SK-N-SH (cell line): Measurements from ENCODE around the gene ZBTB6. TPM values are rescaled to one million over a fixed set of nuclear protein-coding genes. Genes with fewer than 3 reads are reported as not detected.

Source experiments
- CTCF ChIA-PET: fragments of 300-600, 350-600 bp; formaldehyde crosslinking; extraction: SDS; loops from one replicate; lab custom pipeline; 2021; lab: Yijun Ruan, JAX
- POLR2A ChIA-PET: fragments of 350-600 bp; sonication (Branson Sonifier 250); formaldehyde crosslinking; extraction: SDS; loops from one replicate; lab custom pipeline; 2020; ENCODE audit warnings: antibody characterized with exemption, inconsistent platforms; lab: Yijun Ruan, JAX
- DNase-seq: peaks from one replicate; pipeline ENCODE4 v3.0.0; 2012
- H2AFZ ChIP-seq: fragments of 200-600 bp; sonication (generic); 2 replicates; pipeline ENCODE4 v1.8.1; 2016; ENCODE audit warnings: antibody characterized with exemption, mild to moderate bottlenecking, low read depth
- H3F3A ChIP-seq: fragments of 200-600 bp; sonication (generic); replicated peaks from 2 replicates; pipeline ENCODE3; 2016; ENCODE audit warnings: antibody characterized with exemption, mild to moderate bottlenecking; ENCODE audit not compliant: insufficient read depth
- H3K27ac ChIP-seq, 2 experiments: fragments of 200-500 bp in 1 of 2; fragments of 200-600 bp in 1 of 2; sonication (Bioruptor generic) in 1 of 2; sonication (generic), shearing (Covaris generic) in 1 of 2; 2 replicates each; pipeline versions ENCODE4 v1.5.1 to v1.6.1; 2014 to 2016; ENCODE audit warnings: low read depth in 2 of 2, inconsistent platforms in 1 of 2, low read length in 1 of 2, mild to moderate bottlenecking in 1 of 2, mixed read lengths in 1 of 2
- H3K27me3 ChIP-seq: fragments of 200-600 bp; sonication (generic), shearing (Covaris generic); 2 replicates; pipeline ENCODE4 v1.6.1; 2016; ENCODE audit warnings: mixed run types; ENCODE audit not compliant: insufficient read depth
- H3K36me3 ChIP-seq, 2 experiments: fragments of 200-500 bp in 1 of 2; fragments of 200-600 bp in 1 of 2; sonication (Bioruptor generic) in 1 of 2; sonication (generic) in 1 of 2; replicated peaks in 1 of 2; 2 replicates each; pipeline versions ENCODE3 to v1.5.1; 2014 to 2016; ENCODE audit warnings: low read length in 1 of 2, mild to moderate bottlenecking in 1 of 2; ENCODE audit not compliant: insufficient read depth in 2 of 2, control insufficient read depth in 1 of 2
- H3K4me1 ChIP-seq, 2 experiments: fragments of 200-500 bp in 1 of 2; fragments of 200-600 bp in 1 of 2; sonication (Bioruptor generic) in 1 of 2; sonication (generic), shearing (Covaris generic) in 1 of 2; 2 replicates each; pipeline versions ENCODE4 v1.5.1 to v1.6.1; 2014 to 2016; ENCODE audit warnings: low read depth in 1 of 2, low read length in 1 of 2, mixed run types in 1 of 2; ENCODE audit not compliant: insufficient read depth in 2 of 2, control insufficient read depth in 1 of 2
- H3K4me2 ChIP-seq: fragments of 200-600 bp; sonication (generic), shearing (Covaris generic); 2 replicates; pipeline ENCODE4 v1.6.1; 2017; ENCODE audit warnings: mixed run types
- H3K4me3 ChIP-seq, 2 experiments: fragments of 200-500 bp in 1 of 2; fragments of 200-600 bp in 1 of 2; sonication (Bioruptor generic) in 1 of 2; sonication (generic), shearing (Covaris generic) in 1 of 2; 2 replicates each; pipeline versions ENCODE4 v1.5.1 to v1.8.1; 2014 to 2016; ENCODE audit warnings: low read depth in 2 of 2, inconsistent platforms in 1 of 2, low read length in 1 of 2, mild to moderate bottlenecking in 1 of 2, mixed read lengths in 1 of 2, moderate library complexity in 1 of 2
- H3K79me2 ChIP-seq: fragments of 200-600 bp; sonication (generic); 2 replicates; pipeline ENCODE4 v1.8.1; 2017; ENCODE audit warnings: mild to moderate bottlenecking; ENCODE audit not compliant: insufficient read depth
- H3K9ac ChIP-seq: fragments of 200-600 bp; sonication (generic); 2 replicates; pipeline ENCODE4 v1.6.1; 2017; ENCODE audit warnings: mixed run types
- H3K9me2 ChIP-seq: fragments of 200-600 bp; sonication (generic); 2 replicates; pipeline ENCODE4 v1.6.1; 2017; ENCODE audit warnings: mixed run types
- H3K9me3 ChIP-seq: fragments of 200-600 bp; sonication (generic); 2 replicates; pipeline ENCODE4 v1.6.1; 2017; ENCODE audit warnings: mixed run types, mild to moderate bottlenecking, moderate library complexity
- H4K20me1 ChIP-seq: fragments of 200-600 bp; sonication (generic); 2 replicates; pipeline ENCODE4 v1.6.1; 2017; ENCODE audit warnings: mild to moderate bottlenecking, mixed run types; ENCODE audit not compliant: insufficient read depth
- CHD2 ChIP-seq: fragments of 150-350 bp; IDR thresholded peaks from 2 replicates; pipeline ENCODE4 v1.6.1; 2018; ENCODE audit warnings: low read length; ENCODE audit not compliant: partially characterized antibody
- CTCF ChIP-seq: fragments of 200-600 bp; sonication (generic); IDR thresholded peaks from 2 replicates; pipeline ENCODE4 v1.6.1; 2017; ENCODE audit warnings: antibody characterized with exemption, mild to moderate bottlenecking, moderate library complexity
- EZH2phosphoT487 ChIP-seq: fragments of 200-600 bp; sonication (generic); IDR thresholded peaks from 2 replicates; pipeline ENCODE4 v1.6.1; 2017; ENCODE audit warnings: low read depth, mixed run types, mild to moderate bottlenecking, antibody characterized with exemption, moderate library complexity, borderline replicate concordance
- FOXJ3 ChIP-seq: sonication (generic); formaldehyde crosslinking; IDR thresholded peaks from 2 replicates; pipeline ENCODE4 v1.5.1; 2020; ENCODE audit warnings: mild to moderate bottlenecking, missing genetic modification reagents
- GABPA ChIP-seq: IDR thresholded peaks from 2 replicates; pipeline ENCODE4 v1.4.0; 2012; ENCODE audit warnings: low read depth, mild to moderate bottlenecking
- MAX ChIP-seq: IDR thresholded peaks from 2 replicates; pipeline ENCODE4 v1.4.0; 2012; ENCODE audit warnings: low read depth
- NRF1 ChIP-seq: IDR thresholded peaks from 2 replicates; pipeline ENCODE4 v1.6.1; 2012; ENCODE audit warnings: low read depth, mild to moderate bottlenecking, low read length
- REST ChIP-seq: IDR thresholded peaks from 2 replicates; pipeline ENCODE4 v1.6.1; 2012; ENCODE audit warnings: mild to moderate bottlenecking, low read depth, low read length, moderate library complexity
- RFX5 ChIP-seq: IDR thresholded peaks from 2 replicates; pipeline ENCODE4 v1.6.1; 2012; ENCODE audit warnings: mild to moderate bottlenecking, improper control_type of control experiment, low read length
- RXRA ChIP-seq: IDR thresholded peaks from 2 replicates; pipeline ENCODE4 v1.4.0; 2012; ENCODE audit warnings: low read depth, mild to moderate bottlenecking, borderline replicate concordance
- SMC3 ChIP-seq: IDR thresholded peaks from 2 replicates; pipeline ENCODE4 v1.6.1; 2012; ENCODE audit warnings: low read depth, low read length, improper control_type of control experiment
- TEAD4 ChIP-seq: IDR thresholded peaks from 2 replicates; pipeline ENCODE4 v1.4.0; 2012; ENCODE audit warnings: mild to moderate bottlenecking, borderline replicate concordance; ENCODE audit not compliant: insufficient read depth
- WGBS: methylation state at CpG from one replicate; pipeline ENCODE4 v1.1.6; 2017; ENCODE audit warnings: low lambda C conversion rate; 5-methylcytosine and 5-hydroxymethylcytosine counted together
- polyA plus RNA-seq, 3 experiments: library from polyadenylated mRNA; depleted of rRNA; stranded (reverse); fragments of >200 nt; gene quantifications; 2 replicates each; pipeline ENCODE4 v1.2.3, GENCODE V29; 2012
- TF ChIP-seq, protein P1 (sequence below): fragments of 150-350 bp; IDR thresholded peaks from 2 replicates; pipeline ENCODE4 v1.6.1; 2017; ENCODE audit warnings: antibody characterized with exemption, low read length, low read depth, borderline replicate concordance

The ZBTB6 gene
- polyA plus RNA-seq, 1 of the 3 experiments (the other 2 are of a cell fraction) = 2.2 TPM

DNA sequence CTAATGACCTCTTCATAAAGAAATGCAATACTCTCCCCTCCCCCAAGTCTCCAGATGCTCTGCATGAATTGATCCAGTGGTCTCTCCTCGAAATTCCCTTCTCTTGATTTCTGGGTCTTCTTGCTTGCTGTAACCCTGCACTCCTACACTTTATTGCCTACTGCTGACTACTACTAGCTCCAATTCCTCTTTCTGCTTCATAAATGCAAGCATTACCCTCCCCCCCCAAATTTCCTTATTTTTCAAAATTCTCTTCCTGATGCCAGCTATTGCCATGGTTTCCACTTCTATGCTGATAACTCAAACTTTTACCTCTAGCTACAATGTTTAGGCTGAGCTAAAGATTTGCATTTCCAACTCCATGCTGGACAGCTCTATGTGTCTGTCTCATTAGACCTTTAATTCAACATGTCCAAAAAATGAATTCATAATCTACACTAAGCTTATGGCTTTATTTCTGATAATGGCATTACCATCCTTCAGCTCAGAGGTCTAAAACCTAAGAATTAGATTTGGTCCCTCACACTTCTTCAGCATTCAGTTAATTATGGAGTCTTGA, 16.8 kb upstream of the ZBTB6 start:
- Histone ChIP-seq H3K36me3 (peaks cover 5 to 6% of the 10 kb centered on the region in 2 experiments), H3K4me1 (peaks cover 0 to 9% of the 10 kb centered on the region in 2 experiments; a peak in 2 of 4 replicates), H2AFZ (no peak overlapping the region), H3K4me3 (peak overlapping the region; percentile 84), H3K9me3 (no peaks in the 10 kb centered on the region), H4K20me1 (no peaks in the 10 kb centered on the region), H3K9ac (peak overlapping the region; percentile 92; the same call in 1 of the 2 replicates), H3K27ac (no peak overlapping the region), H3K27me3 (no peaks in the 10 kb centered on the region), H3F3A (peaks cover 8% of the 10 kb centered on the region), H3K4me2 (peak overlapping the region; percentile 76), H3K9me2 (no peaks in the 10 kb centered on the region), H3K79me2 (peaks cover 92% of the 10 kb centered on the region)
- TF ChIP-seq REST = peak; percentile 59; the same call in 1 of the 2 replicates
- TF ChIP-seq, protein P1, sequence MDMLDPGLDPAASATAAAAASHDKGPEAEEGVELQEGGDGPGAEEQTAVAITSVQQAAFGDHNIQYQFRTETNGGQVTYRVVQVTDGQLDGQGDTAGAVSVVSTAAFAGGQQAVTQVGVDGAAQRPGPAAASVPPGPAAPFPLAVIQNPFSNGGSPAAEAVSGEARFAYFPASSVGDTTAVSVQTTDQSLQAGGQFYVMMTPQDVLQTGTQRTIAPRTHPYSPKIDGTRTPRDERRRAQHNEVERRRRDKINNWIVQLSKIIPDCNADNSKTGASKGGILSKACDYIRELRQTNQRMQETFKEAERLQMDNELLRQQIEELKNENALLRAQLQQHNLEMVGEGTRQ = no peak
- TF ChIP-seq RFX5 = no peak
- TF ChIP-seq GABPA = no peak
- CTCF ChIA-PET = interaction anchor here (0.8 to 1.3 kb wide), 5 partner anchors 8 to 805 kb away, joined by 3 to 5 read pairs (median 3); partner anchors contain the start of gene ZBTB6
- 80% methylated on average over 1 of the region's 1 CpG for WGBS
- DNase-seq = no peak
- POLR2A ChIA-PET = interaction anchor here (2.8 to 4.1 kb wide), 2 partner anchors 11 to 17 kb away, joined by 18 to 30 read pairs; partner anchors contain the start of genes RABGAP1 and ZBTB6

GRCh38 chr9:122923947-122924346, 10.8 kb upstream of the ZBTB6 start:
- H3K27me3 ChIP-seq = no peaks in the 10 kb centered on the region
- peaks cover 78% of the 10 kb centered on the region for H3K79me2 ChIP-seq
- WGBS = 98% methylated on average over 3 of the region's 3 CpGs
- no peaks in the 10 kb centered on the region for H3K9me3 ChIP-seq
- peaks cover 10 to 26% of the 10 kb centered on the region in 2 experiments for H3K36me3 ChIP-seq
- TF ChIP-seq CTCF (no peak), EZH2phosphoT487 (no peak), TEAD4 (no peak), FOXJ3 (no peak), MAX (no peak), NRF1 (no peak), SMC3 (no peak), RXRA (no peak), CHD2 (no peak)
- DNase-seq = no peak
- H3K4me1 ChIP-seq = no peaks in the 10 kb centered on the region
- H3K4me3 ChIP-seq = no peak overlapping the region
- POLR2A ChIA-PET = no interaction called here
- no peaks in the 10 kb centered on the region for H3K9me2 ChIP-seq
- no peaks in the 10 kb centered on the region for H3F3A ChIP-seq
- no peak overlapping the region for H3K27ac ChIP-seq
- H4K20me1 ChIP-seq = no peaks in the 10 kb centered on the region
- H3K9ac ChIP-seq = no peak overlapping the region
- H2AFZ ChIP-seq = no peak overlapping the region
- CTCF ChIA-PET = interaction anchor here (1.0 kb wide), 1 partner anchor 67 kb away, joined by 3 read pairs; no protein-coding TSS in a partner anchor
- H3K4me2 ChIP-seq = no peak overlapping the region
